IMR-90 (cell line): ENCODE measurements around the gene THADA. TPM values are rescaled to one million over a fixed set of nuclear protein-coding genes. Genes with fewer than 3 reads are reported as not detected.

ENCODE experiments used
- ATAC-seq: fragments of 200-7000 bp; cut with Tn5 transposase; 2 replicates; pipeline ENCODE4 v1.9.1; 2020; ENCODE audit warnings: low read depth, mild to moderate bottlenecking, moderate library complexity
- BruUV-seq: library from RNA; stranded (reverse); fragments of 400-500 nt; replicated peaks from 2 replicates; lab custom pipeline; 2021; lab: Mats Ljungman, UMichigan
- CTCF ChIA-PET: fragments of 300-600 bp; formaldehyde crosslinking; extraction: SDS; loops from one replicate; lab custom pipeline; 2021; ENCODE audit warnings: antibody characterized with exemption; lab: Yijun Ruan, JAX
- POLR2A ChIA-PET: fragments of 300-600 bp; sonication (Branson Sonifier 250); formaldehyde crosslinking; loops from one replicate; lab custom pipeline; 2022; ENCODE audit warnings: antibody characterized with exemption; ENCODE audit not compliant: unreplicated experiment; lab: Charles Lee
- DNase-seq: peaks from one replicate; pipeline ENCODE4 v3.0.0; 2013
- H2AFZ ChIP-seq: replicated peaks from 2 replicates; pipeline ENCODE3; 2013; ENCODE audit warnings: low read length, mild to moderate bottlenecking; ENCODE audit not compliant: poor library complexity
- H2AK5ac ChIP-seq: 2 replicates; pipeline ENCODE4 v1.6.1; 2013; ENCODE audit warnings: low read depth, low read length, inconsistent platforms
- H2AK9ac ChIP-seq: replicated peaks from 2 replicates; pipeline ENCODE3; 2013; ENCODE audit warnings: mild to moderate bottlenecking, low read depth, low read length, moderate library complexity; ENCODE audit not compliant: poor library complexity
- H2BK120ac ChIP-seq: 2 replicates; pipeline ENCODE4 v1.6.1; 2013; ENCODE audit warnings: low read depth, low read length, inconsistent platforms
- H2BK15ac ChIP-seq: 3 replicates; pipeline ENCODE4 v1.6.1; 2013; ENCODE audit warnings: low read depth, low read length, inconsistent platforms
- H2BK20ac ChIP-seq: 2 replicates; pipeline ENCODE4 v1.6.1; 2013; ENCODE audit warnings: low read depth, mild to moderate bottlenecking, inconsistent platforms, low read length, moderate library complexity
- H2BK5ac ChIP-seq: 2 replicates; pipeline ENCODE4 v1.6.1; 2013; ENCODE audit warnings: mild to moderate bottlenecking, low read depth, low read length, inconsistent platforms; ENCODE audit not compliant: poor library complexity, severe bottlenecking
- H3K14ac ChIP-seq: replicated peaks from 2 replicates; pipeline ENCODE4 v1.6.1; 2013; ENCODE audit warnings: low read depth, low read length, inconsistent platforms
- H3K18ac ChIP-seq: 2 replicates; pipeline ENCODE4 v1.6.1; 2013; ENCODE audit warnings: low read depth, low read length, control low read depth
- H3K23ac ChIP-seq: 2 replicates; pipeline ENCODE4 v1.6.1; 2013; ENCODE audit warnings: low read depth, low read length, inconsistent platforms
- H3K27ac ChIP-seq: 2 replicates; pipeline ENCODE4 v1.5.1; 2013; ENCODE audit warnings: mild to moderate bottlenecking, control low read depth, low read length; ENCODE audit not compliant: insufficient read depth
- H3K27me3 ChIP-seq: 2 replicates; pipeline ENCODE4 v1.6.1; 2013; ENCODE audit warnings: low read length; ENCODE audit not compliant: control insufficient read depth, insufficient read depth
- H3K36me3 ChIP-seq: 2 replicates; pipeline ENCODE4 v1.6.1; 2013; ENCODE audit warnings: low read length, mixed read lengths; ENCODE audit not compliant: control insufficient read depth, insufficient read depth
- H3K4ac ChIP-seq: 2 replicates; pipeline ENCODE4 v1.6.1; 2013; ENCODE audit warnings: low read depth, low read length, inconsistent platforms
- H3K4me1 ChIP-seq: 2 replicates; pipeline ENCODE4 v1.6.1; 2013; ENCODE audit warnings: low read length, mixed read lengths; ENCODE audit not compliant: control insufficient read depth, insufficient read depth
- H3K4me2 ChIP-seq: 2 replicates; pipeline ENCODE4 v1.6.1; 2013; ENCODE audit warnings: low read depth, mild to moderate bottlenecking, control low read depth, low read length, moderate library complexity
- H3K4me3 ChIP-seq: 2 replicates; pipeline ENCODE4 v1.5.1; 2013; ENCODE audit warnings: low read depth, mild to moderate bottlenecking, control low read depth, low read length, moderate library complexity; ENCODE audit not compliant: insufficient read depth
- H3K56ac ChIP-seq: 2 replicates; pipeline ENCODE4 v1.6.1; 2013; ENCODE audit warnings: low read length, inconsistent platforms; ENCODE audit not compliant: insufficient read depth; ENCODE audit errors: extremely low read depth
- H3K79me1 ChIP-seq, 2 experiments: 2 replicates each; pipeline ENCODE4 v1.6.1; 2013; ENCODE audit warnings: low read length in 2 of 2, inconsistent platforms in 1 of 2, low read depth in 1 of 2
- H3K9ac ChIP-seq: 2 replicates; pipeline ENCODE4 v1.6.1; 2013; ENCODE audit warnings: low read depth, low read length, control low read depth
- H3K9me1 ChIP-seq: 2 replicates; pipeline ENCODE4 v1.6.1; 2013; ENCODE audit warnings: low read length, inconsistent platforms; ENCODE audit not compliant: insufficient read depth
- H3K9me3 ChIP-seq: 2 replicates; pipeline ENCODE4 v1.6.1; 2013; ENCODE audit warnings: low read length; ENCODE audit not compliant: control insufficient read depth, insufficient read depth
- H4K20me1 ChIP-seq: 2 replicates; pipeline ENCODE4 v1.6.1; 2013; ENCODE audit warnings: low read length, inconsistent platforms; ENCODE audit not compliant: insufficient read depth
- H4K5ac ChIP-seq: 2 replicates; pipeline ENCODE4 v1.6.1; 2013; ENCODE audit warnings: mild to moderate bottlenecking, low read depth, low read length, control low read depth
- H4K8ac ChIP-seq, 2 experiments: 2 replicates each; pipeline ENCODE4 v1.6.1; 2013; ENCODE audit warnings: low read depth in 2 of 2, low read length in 2 of 2, control low read depth in 1 of 2, inconsistent platforms in 1 of 2
- H4K91ac ChIP-seq: 2 replicates; pipeline ENCODE4 v1.6.1; 2013; ENCODE audit warnings: low read depth, low read length, inconsistent platforms; ENCODE audit not compliant: insufficient read depth
- BHLHE40 ChIP-seq: fragments of 150-350 bp; IDR thresholded peaks from 2 replicates; pipeline ENCODE4 v1.6.1; 2016; ENCODE audit warnings: mild to moderate bottlenecking, low read depth, low read length
- CEBPB ChIP-seq: IDR thresholded peaks from 2 replicates; pipeline ENCODE4 v1.6.1; 2012; ENCODE audit warnings: low read depth, low read length, improper control_type of control experiment
- CHD1 ChIP-seq: IDR thresholded peaks from 2 replicates; pipeline ENCODE4 v1.6.1; 2012; ENCODE audit warnings: low read depth, low read length, improper control_type of control experiment
- MAFK ChIP-seq: IDR thresholded peaks from 2 replicates; pipeline ENCODE4 v1.6.1; 2012; ENCODE audit warnings: low read depth, low read length, improper control_type of control experiment
- NFE2L2 ChIP-seq: fragments of 150-350 bp; IDR thresholded peaks from 2 replicates; pipeline ENCODE4 v1.6.1; 2016; ENCODE audit warnings: low read depth, mild to moderate bottlenecking, low read length
- POLR2A ChIP-seq: IDR thresholded peaks from 2 replicates; pipeline ENCODE4 v1.6.1; 2012; ENCODE audit warnings: mild to moderate bottlenecking, low read depth, low read length
- RCOR1 ChIP-seq: IDR thresholded peaks from 2 replicates; pipeline ENCODE4 v1.6.1; 2012; ENCODE audit warnings: mild to moderate bottlenecking, low read length, improper control_type of control experiment; ENCODE audit not compliant: insufficient replicate concordance
- WGBS, 2 experiments: methylation state at CpG; one replicate each; pipeline versions ENCODE4 v1.1.5 to v1.1.7; 2013; ENCODE audit warnings: missing lambda C conversion rate in 2 of 2; ENCODE audit not compliant: insufficient read length in 1 of 2; ENCODE audit errors: extremely low coverage in 2 of 2; 5-methylcytosine and 5-hydroxymethylcytosine counted together
- dilution Hi-C: fragments of 300-500 bp; cut with HindIII; formaldehyde crosslinking; loops from one replicate; pipeline ENCODE4 v1.14.3; 2018; ENCODE audit warnings: low sequenced_read_pairs; ENCODE audit not compliant: unreplicated experiment
- in situ Hi-C: fragments of 300-500 bp; cut with MboI; formaldehyde crosslinking; loops from 3 replicates; pipeline ENCODE4 v1.14.3; 2019; ENCODE audit warnings: low sequenced_read_pairs, inconsistent platforms, mixed read lengths
- intact Hi-C: fragments of 100-400 bp; cut with micrococcal nuclease; formaldehyde crosslinking; loops from 2 replicates; pipeline ENCODE4 v1.10.0; 2022
- polyA plus RNA-seq, 3 experiments: library from polyadenylated mRNA; depleted of rRNA; stranded (reverse); fragments of >200 nt; gene quantifications; 2 replicates each; pipeline ENCODE4 v1.2.3, GENCODE V29; 2012; ENCODE audit warnings: low replicate concordance in 1 of 3
- total RNA-seq: library from RNA; depleted of rRNA; stranded (reverse); fragments of >200 nt; gene quantifications from 2 replicates; pipeline ENCODE4 v1.2.3, GENCODE V29; 2012

Gene THADA
- total and polyA plus RNA-seq, 2 of the 4 experiments (the other 2 are of a cell fraction) = 10.5 to 21.3 TPM

DNA sequence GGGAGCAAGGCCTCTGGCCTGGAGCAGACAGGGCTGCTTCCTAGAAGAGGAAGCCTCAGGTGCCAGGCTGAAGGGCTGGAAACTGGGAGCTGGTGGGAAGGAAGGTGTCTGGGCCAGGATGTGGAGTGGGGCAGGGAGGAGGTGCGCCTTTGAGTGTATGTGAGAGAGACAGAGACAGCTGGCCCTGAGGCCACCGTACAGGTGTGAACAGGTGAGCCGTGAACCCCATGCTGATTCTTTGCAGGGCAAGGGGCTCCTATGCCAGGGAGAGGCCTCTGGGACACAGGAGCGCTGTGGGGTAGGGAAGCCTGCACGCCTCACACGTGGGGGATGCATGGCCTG, 385.7 kb downstream of the THADA start:
- H3K18ac ChIP-seq = no peak overlapping the region
- H2BK15ac ChIP-seq = no peak overlapping the region
- TF ChIP-seq NFE2L2 = no peak
- no peak for TF ChIP-seq CHD1
- TF ChIP-seq CEBPB = no peak
- TF ChIP-seq BHLHE40 = no peak
- no peak for TF ChIP-seq RCOR1
- no peak for TF ChIP-seq POLR2A
- TF ChIP-seq MAFK = no peak
- no peak overlapping the region; the same call in 1 of the 2 replicates for H3K4ac ChIP-seq
- 75% methylated on average over 2 of the region's 6 CpGs; no CpG with 5 or more reads in 1 of the 2 experiments for WGBS, 2 experiments
- no peak overlapping the region for H3K4me3 ChIP-seq
- H3K79me1 ChIP-seq = no peaks in the 10 kb centered on the region
- H3K36me3 ChIP-seq = no peaks in the 10 kb centered on the region
- POLR2A ChIA-PET = no interaction called here
- H2BK5ac ChIP-seq = no peak overlapping the region
- no peak for ATAC-seq
- no peak overlapping the region for H2BK120ac ChIP-seq
- H4K20me1 ChIP-seq = no peaks in the 10 kb centered on the region
- H3K4me2 ChIP-seq = no peak overlapping the region
- CTCF ChIA-PET = interaction anchor here (1.3 kb wide), 1 partner anchor 20 kb away, joined by 4 read pairs; no protein-coding TSS in a partner anchor
- no peak overlapping the region for H4K5ac ChIP-seq
- H3K56ac ChIP-seq = no peak overlapping the region
- no peak overlapping the region for H2BK20ac ChIP-seq
- intact Hi-C loops = no loop called here
- H3K27me3 ChIP-seq = no peaks in the 10 kb centered on the region; the same call in 1 of the 2 replicates
- dilution Hi-C loops = no loop called here
- peaks cover 8% of the 10 kb centered on the region for H3K4me1 ChIP-seq
- H3K23ac ChIP-seq = no peak overlapping the region
- H2AK9ac ChIP-seq = peak overlapping the region; percentile 33
- no TSS peak for BruUV-seq
- H3K27ac ChIP-seq = no peak overlapping the region
- H3K9me3 ChIP-seq = no peaks in the 10 kb centered on the region
- in situ Hi-C loops = no loop called here
- no peak overlapping the region for H4K8ac ChIP-seq
- no peak for DNase-seq
- no peak overlapping the region for H3K14ac ChIP-seq
- no peak overlapping the region; the same call in 1 of the 2 replicates for H4K91ac ChIP-seq
- peak overlapping the region; percentile 82 for H2AFZ ChIP-seq
- peak overlapping the region; percentile 34; the same call in 1 of the 2 replicates for H2AK5ac ChIP-seq
- no peak overlapping the region for H3K9ac ChIP-seq
- peaks cover 6% of the 10 kb centered on the region; the same call in 1 of the 2 replicates for H3K9me1 ChIP-seq
